DND-41 (cell line): ENCODE data around the gene TBXA2R.

ENCODE experiments used
- ATAC-seq: fragments of 200-7000 bp; cut with Tn5 transposase; 3 replicates; pipeline ENCODE4 v1.9.1; 2021; ENCODE audit warnings: low read depth; ENCODE audit not compliant: insufficient read depth
- DNase-seq: peaks from one replicate; pipeline ENCODE4 v3.0.0-alpha.2; 2020
- H2AFZ ChIP-seq: 2 replicates; pipeline ENCODE4 v1.6.0; 2012; ENCODE audit warnings: low read depth, low read length
- H3K27ac ChIP-seq: 2 replicates; pipeline ENCODE4 v1.5.1; 2012; ENCODE audit warnings: low read length, inconsistent platforms
- H3K27me3 ChIP-seq: fragments of 200-600 bp; sonication (generic); 2 replicates; pipeline ENCODE4 v1.6.0; 2012; ENCODE audit warnings: low read length, mild to moderate bottlenecking, inconsistent platforms; ENCODE audit not compliant: insufficient read depth, poor library complexity
- H3K36me3 ChIP-seq: 2 replicates; pipeline ENCODE4 v1.5.1; 2012; ENCODE audit warnings: low read length, inconsistent platforms; ENCODE audit not compliant: insufficient read depth
- H3K4me1 ChIP-seq: 2 replicates; pipeline ENCODE4 v1.5.1; 2012; ENCODE audit warnings: mild to moderate bottlenecking, low read length; ENCODE audit not compliant: insufficient read depth
- H3K4me2 ChIP-seq: 2 replicates; pipeline ENCODE4 v1.6.0; 2012; ENCODE audit warnings: mild to moderate bottlenecking, moderate library complexity, low read length, inconsistent platforms; ENCODE audit not compliant: insufficient read depth
- H3K4me3 ChIP-seq, 2 experiments: fragments of 200-600 bp in 1 of 2; shearing (Covaris generic) in 1 of 2; 2 replicates each; pipeline ENCODE4 v1.5.1; 2012 to 2016; ENCODE audit warnings: inconsistent platforms in 2 of 2, low read length in 2 of 2, mild to moderate bottlenecking in 2 of 2, low read depth in 1 of 2, moderate library complexity in 1 of 2
- H3K79me2 ChIP-seq: 2 replicates; pipeline ENCODE4 v1.6.0; 2012; ENCODE audit warnings: low read length, inconsistent platforms; ENCODE audit not compliant: insufficient read depth
- H3K9ac ChIP-seq: 2 replicates; pipeline ENCODE4 v1.6.0; 2012; ENCODE audit warnings: low read depth, mild to moderate bottlenecking, inconsistent platforms, low read length, moderate library complexity
- H3K9me3 ChIP-seq: 2 replicates; pipeline ENCODE4 v1.5.1; 2012; ENCODE audit warnings: low read length, moderate library complexity, mild to moderate bottlenecking, inconsistent platforms; ENCODE audit not compliant: insufficient read depth, severe bottlenecking
- H4K20me1 ChIP-seq: 2 replicates; pipeline ENCODE4 v1.6.0; 2012; ENCODE audit warnings: low read length; ENCODE audit not compliant: insufficient read depth
- CTCF ChIP-seq: IDR thresholded peaks from 2 replicates; pipeline ENCODE4 v1.5.1; 2012; ENCODE audit warnings: borderline replicate concordance, low read length, moderate library complexity, mild to moderate bottlenecking; ENCODE audit not compliant: poor library complexity, severe bottlenecking; ENCODE audit errors: extremely low read depth
- EZH2 ChIP-seq: IDR thresholded peaks from 3 replicates; pipeline ENCODE4 v1.6.1; 2012; ENCODE audit warnings: borderline replicate concordance, low read depth, mild to moderate bottlenecking, moderate library complexity, low read length, inconsistent platforms; ENCODE audit not compliant: severe bottlenecking

TBXA2R gene

GRCh38 chr19:3576696-3577443, 29.8 kb downstream of the TBXA2R start:
- Histone ChIP-seq H3K9ac (no peak overlapping the region), H3K4me3 (no peak overlapping the region), H3K4me2 (no peak overlapping the region)

GRCh38 chr19:3575949-3576673, 30.6 kb downstream of the TBXA2R start:
- H3K79me2 ChIP-seq: peaks cover 9% of the 10 kb centered on the region
- 0 out of 2 replicates have a peak, but pooled peaks cover 5% of the 10 kb centered on the region for H4K20me1 ChIP-seq
- no peak for ATAC-seq
- H3K4me2 ChIP-seq: no peak overlapping the region
- no peak overlapping the region for H3K9ac ChIP-seq
- TF ChIP-seq EZH2 (no peak), CTCF (no peak)
- H3K27me3 ChIP-seq: no peaks in the 10 kb centered on the region
- H3K9me3 ChIP-seq: no peaks in the 10 kb centered on the region
- no peak overlapping the region for H3K4me3 ChIP-seq
- H3K36me3 ChIP-seq: peaks cover 27% of the 10 kb centered on the region
- no peak for DNase-seq
- no peak overlapping the region for H3K27ac ChIP-seq
- H2AFZ ChIP-seq: no peak overlapping the region
- H3K4me1 ChIP-seq: peaks cover 16% of the 10 kb centered on the region

More at GRCh38 chr19:3576696-3577443, 29.8 kb downstream of the TBXA2R start:
- H3K4me1 ChIP-seq: peaks cover 15% of the 10 kb centered on the region
- no peak for DNase-seq
- H3K27ac ChIP-seq: no peak overlapping the region
- H4K20me1 ChIP-seq: 0 out of 2 replicates have a peak, but pooled peaks cover 5% of the 10 kb centered on the region
- no peaks in the 10 kb centered on the region for H3K27me3 ChIP-seq
- H3K79me2 ChIP-seq: peaks cover 9% of the 10 kb centered on the region
- no peaks in the 10 kb centered on the region for H3K9me3 ChIP-seq
- no peak for TF ChIP-seq EZH2
- TF ChIP-seq CTCF: no peak
- no peak for ATAC-seq
- peaks cover 27% of the 10 kb centered on the region for H3K36me3 ChIP-seq
- H2AFZ ChIP-seq: no peak overlapping the region

GRCh38 chr19:3575260-3575741, 31.4 kb downstream of the TBXA2R start:
- Histone ChIP-seq H3K27ac (no peak overlapping the region), H3K4me2 (no peak overlapping the region), H3K9me3 (no peaks in the 10 kb centered on the region), H3K36me3 (peaks cover 27% of the 10 kb centered on the region), H3K4me1 (peaks cover 16% of the 10 kb centered on the region), H3K9ac (no peak overlapping the region), H4K20me1 (0 out of 2 replicates have a peak, but pooled peaks cover 5% of the 10 kb centered on the region), H3K27me3 (no peaks in the 10 kb centered on the region), H3K79me2 (peaks cover 9% of the 10 kb centered on the region), H3K4me3 (no peak overlapping the region), H2AFZ (no peak overlapping the region)
- DNase-seq (no peak), ATAC-seq (no peak)
- TF ChIP-seq CTCF (no peak), EZH2 (no peak)
